Measurements from ENCODE around the gene GTF2I.
"Not testable (repeated sequence)": the region's sequence is repeated elsewhere in the genome, so short reads cannot be mapped to it uniquely, and the experiment has no call there.

The GTF2I gene

GRCh38 chr7:74789200-74789736 lies 131.8 kb downstream of the GTF2I start:
- not testable (repeated sequence) for H3K9ac ChIP-seq (ENCODE audit: low read depth, low read length, poor library complexity, severe bottlenecking); H3K27me3 ChIP-seq (ENCODE audit: insufficient read depth, low read length, poor library complexity, severe bottlenecking); H3K36me3 ChIP-seq (ENCODE audit: insufficient read depth, low read length); H3K9me2 ChIP-seq (replicated peaks; ENCODE audit: low read depth, low read length); H3K9me3 ChIP-seq (ENCODE audit: insufficient read depth, low read depth, low read length); H3K79me2 ChIP-seq (ENCODE audit: insufficient read depth, low read length); H4K20me1 ChIP-seq (ENCODE audit: insufficient read depth, low read length, poor library complexity, severe bottlenecking); H3K4me2 ChIP-seq (ENCODE audit: low read depth, low read length, poor library complexity, severe bottlenecking); H2AFZ ChIP-seq (ENCODE audit: low read length); H3K4me1 ChIP-seq (ENCODE audit: insufficient read depth, low read length, poor library complexity, severe bottlenecking); H3K4me3 ChIP-seq (ENCODE audit: low read length, poor library complexity, severe bottlenecking); H3F3A ChIP-seq (ENCODE audit: low read depth)

- not testable (repeated sequence) for H3F3A ChIP-seq (ENCODE audit: low read depth); H3K9ac ChIP-seq (ENCODE audit: low read depth, low read length, poor library complexity, severe bottlenecking); H3K27me3 ChIP-seq (ENCODE audit: insufficient read depth, low read length, poor library complexity, severe bottlenecking); H2AFZ ChIP-seq (ENCODE audit: low read length); H3K36me3 ChIP-seq (ENCODE audit: insufficient read depth, low read length); H3K4me1 ChIP-seq (ENCODE audit: insufficient read depth, low read length, poor library complexity, severe bottlenecking); H3K9me3 ChIP-seq (ENCODE audit: insufficient read depth, low read depth, low read length); H3K4me2 ChIP-seq (ENCODE audit: low read depth, low read length, poor library complexity, severe bottlenecking); H4K20me1 ChIP-seq (ENCODE audit: insufficient read depth, low read length, poor library complexity, severe bottlenecking); H3K79me2 ChIP-seq (ENCODE audit: insufficient read depth, low read length); H3K9me2 ChIP-seq (replicated peaks; ENCODE audit: low read depth, low read length); H3K4me3 ChIP-seq (ENCODE audit: low read length, poor library complexity, severe bottlenecking)
These were observed 140.5 kb downstream of the GTF2I start for GRCh38 chr7:74797848-74798622.

GRCh38 chr7:74798644-74799043 lies 141.1 kb downstream of the GTF2I start:
- not testable (repeated sequence) for H3K4me1 ChIP-seq (ENCODE audit: insufficient read depth, low read length, poor library complexity, severe bottlenecking); H4K20me1 ChIP-seq (ENCODE audit: insufficient read depth, low read length, poor library complexity, severe bottlenecking); H2AFZ ChIP-seq (ENCODE audit: low read length); H3F3A ChIP-seq (ENCODE audit: low read depth); H3K36me3 ChIP-seq (ENCODE audit: insufficient read depth, low read length); H3K27me3 ChIP-seq (ENCODE audit: insufficient read depth, low read length, poor library complexity, severe bottlenecking); H3K4me3 ChIP-seq (ENCODE audit: low read length, poor library complexity, severe bottlenecking); H3K79me2 ChIP-seq (ENCODE audit: insufficient read depth, low read length); H3K9ac ChIP-seq (ENCODE audit: low read depth, low read length, poor library complexity, severe bottlenecking); H3K4me2 ChIP-seq (ENCODE audit: low read depth, low read length, poor library complexity, severe bottlenecking); H3K9me3 ChIP-seq (ENCODE audit: insufficient read depth, low read depth, low read length); H3K9me2 ChIP-seq (replicated peaks; ENCODE audit: low read depth, low read length)
